ENCODE measurements around the gene CDK15.
"Not testable (repeated sequence)": the region's sequence is repeated elsewhere in the genome, so short reads cannot be mapped to it uniquely, and the experiment has no call there.

CDK15 gene

GRCh38 chr2:201806442-201807170 lies at the start of gene CDK15:
CDK15 (plus strand) TSS chr2:201806537; CDS start chr2:201806665, 128 bp downstream.
- peak; percentile 64 for DNase-seq

- no peak for DNase-seq
These were observed 48.1 kb upstream of the CDK15 start for GRCh38 chr2:201758234-201758633.

- DNase-seq: no peak
These were observed 47.5 kb upstream of the CDK15 start for GRCh38 chr2:201758873-201759272.

- no peak for DNase-seq
These were observed 46.8 kb upstream of the CDK15 start for GRCh38 chr2:201759567-201759966.

- DNase-seq: no peak
These were observed 45.2 kb upstream of the CDK15 start for GRCh38 chr2:201761101-201761500.

GRCh38 chr2:201764469-201764868 lies 41.9 kb upstream of the CDK15 start:
- DNase-seq: not testable (repeated sequence)

- DNase-seq: no peak
These were observed 40.5 kb upstream of the CDK15 start for GRCh38 chr2:201765799-201766198.

- DNase-seq: no peak
These were observed 37.4 kb upstream of the CDK15 start for GRCh38 chr2:201768918-201769317.

- DNase-seq: no peak
These were observed 36.5 kb upstream of the CDK15 start for GRCh38 chr2:201769666-201770373.

- DNase-seq: no peak
These were observed 32.3 kb upstream of the CDK15 start for GRCh38 chr2:201773990-201774389.

- DNase-seq: no peak
These were observed 31.8 kb upstream of the CDK15 start for GRCh38 chr2:201774546-201774945.

GRCh38 chr2:201775326-201775725 lies 31.0 kb upstream of the CDK15 start:
- no peak for DNase-seq

- DNase-seq: no peak
These were observed 29.3 kb upstream of the CDK15 start for GRCh38 chr2:201777043-201777442.

- DNase-seq: peak; percentile 53
These were observed 28.5 kb upstream of the CDK15 start for GRCh38 chr2:201777869-201778268.

- peak; percentile 58 for DNase-seq
These were observed 26.2 kb upstream of the CDK15 start for GRCh38 chr2:201779901-201780673.

- DNase-seq: peak; percentile 97
These were observed 25.5 kb upstream of the CDK15 start, which contains the start of gene ALS2 for GRCh38 chr2:201780674-201781493. ALS2 (minus strand) TSS chr2:201780933; CDS start chr2:201768885, 12,048 bp downstream.

GRCh38 chr2:201781557-201782051 lies 24.7 kb upstream of the CDK15 start:
- DNase-seq: peak; percentile 51

GRCh38 chr2:201784563-201784962 lies 21.8 kb upstream of the CDK15 start:
- DNase-seq: no peak

GRCh38 chr2:201785135-201785534 lies 21.2 kb upstream of the CDK15 start:
- no peak for DNase-seq

- DNase-seq: no peak
These were observed 19.9 kb upstream of the CDK15 start for GRCh38 chr2:201786471-201786870.

GRCh38 chr2:201788371-201788770 lies 18.0 kb upstream of the CDK15 start:
- DNase-seq: no peak

GRCh38 chr2:201789395-201789794 lies 16.9 kb upstream of the CDK15 start:
- no peak for DNase-seq

All from NCI-H69 (cell line).